Smooth muscle cell (in vitro differentiated cells): ENCODE data around the gene GINS3. TPM values are rescaled to one million over a fixed set of nuclear protein-coding genes. Genes with fewer than 3 reads are reported as not detected.
"Not testable (repeated sequence)": the region's sequence is repeated elsewhere in the genome, so short reads cannot be mapped to it uniquely, and the experiment has no call there.

Experiments
- DNase-seq: peaks from one replicate; lab custom pipeline; 2025; ENCODE audit not compliant: unreplicated experiment; lab: John Stamatoyannopoulos, UW
- H2AFZ ChIP-seq: fragments of 200-600 bp; sonication (generic); 2 replicates; pipeline ENCODE4 v1.6.0; 2016; ENCODE audit warnings: antibody characterized with exemption, low read depth, mild to moderate bottlenecking
- H3F3A ChIP-seq: fragments of 200-600 bp; sonication (generic); 2 replicates; pipeline ENCODE4 v1.6.0; 2017; ENCODE audit warnings: antibody characterized with exemption, low read depth
- H3K27ac ChIP-seq: fragments of 200-600 bp; sonication (generic); 2 replicates; pipeline ENCODE4 v1.5.1; 2016; ENCODE audit warnings: low read depth, mild to moderate bottlenecking
- H3K27me3 ChIP-seq: fragments of 200-600 bp; sonication (generic); 2 replicates; pipeline ENCODE4 v1.6.1; 2016; ENCODE audit warnings: low read depth, mild to moderate bottlenecking
- H3K36me3 ChIP-seq: fragments of 200-600 bp; sonication (generic); 2 replicates; pipeline ENCODE4 v1.5.1; 2016; ENCODE audit warnings: low read depth
- H3K4me1 ChIP-seq: fragments of 200-600 bp; sonication (generic); 2 replicates; pipeline ENCODE4 v1.5.1; 2016; ENCODE audit warnings: low read depth
- H3K4me2 ChIP-seq: fragments of 200-600 bp; sonication (generic); 2 replicates; pipeline ENCODE4 v1.6.0; 2016; ENCODE audit warnings: mild to moderate bottlenecking
- H3K4me3 ChIP-seq: fragments of 200-600 bp; sonication (generic); 2 replicates; pipeline ENCODE4 v1.5.1; 2016; ENCODE audit warnings: mild to moderate bottlenecking
- H3K79me2 ChIP-seq: fragments of 200-600 bp; sonication (generic); 2 replicates; pipeline ENCODE4 v1.6.0; 2016; ENCODE audit warnings: low read depth, mild to moderate bottlenecking
- H3K9ac ChIP-seq: fragments of 200-600 bp; sonication (generic); 2 replicates; pipeline ENCODE4 v1.6.0; 2016; ENCODE audit warnings: low read depth
- H3K9me3 ChIP-seq: fragments of 200-600 bp; sonication (generic); replicated peaks from 2 replicates; pipeline ENCODE4 v1.5.1; 2016; ENCODE audit warnings: low read depth
- H4K20me1 ChIP-seq: fragments of 200-600 bp; sonication (generic); 2 replicates; pipeline ENCODE4 v1.6.0; 2016; ENCODE audit warnings: low read depth
- WGBS: methylation state at CpG from one replicate; pipeline ENCODE4 v1.1.7; 2016; ENCODE audit warnings: low lambda C conversion rate; 5-methylcytosine and 5-hydroxymethylcytosine counted together
- polyA plus RNA-seq: library from polyadenylated mRNA; unstranded; fragments of >200 nt; fragmentation: Nextera tagmentation; extraction: Ambion mirVana; gene quantifications from 2 replicates; pipeline ENCODE4 v1.2.1, GENCODE V29; 2016
- total RNA-seq: library from RNA; depleted of rRNA; stranded (reverse); fragments of >200 nt; gene quantifications from 2 replicates; pipeline ENCODE4 v1.2.3, GENCODE V29; 2014
- TF ChIP-seq, protein P1 (sequence below): fragments of 200-600 bp; sonication (generic); IDR thresholded peaks from 2 replicates; pipeline ENCODE4 v1.5.1; 2017; ENCODE audit warnings: borderline replicate concordance, mild to moderate bottlenecking, antibody characterized with exemption; ENCODE audit not compliant: insufficient read depth, poor library complexity, severe bottlenecking

GINS3 gene
- total and polyA plus RNA-seq, 2 experiments from 2014 or later: 1.9 to 4.2 TPM

DNA sequence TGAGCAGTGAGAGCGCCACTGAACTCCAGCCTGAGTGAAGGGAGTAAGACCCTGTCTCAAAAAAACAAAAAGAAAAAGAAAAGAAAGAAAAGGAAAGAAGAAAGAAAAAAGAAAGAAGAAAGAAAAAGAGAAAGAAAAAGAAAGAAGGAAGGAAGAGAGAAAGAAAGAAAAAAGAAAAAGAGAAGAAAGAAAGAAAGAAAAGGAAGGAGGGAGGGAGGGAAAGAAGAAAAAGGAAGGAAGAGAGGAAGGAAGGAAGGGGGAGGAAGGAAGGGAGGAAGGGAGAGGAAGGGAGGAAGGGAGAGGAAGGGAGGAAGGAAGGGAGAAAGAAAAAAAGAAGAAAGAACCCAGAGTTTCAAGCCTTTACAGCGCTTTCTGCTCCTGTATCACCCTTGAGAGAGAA, 19.1 kb downstream of the GINS3 start:
- Histone ChIP-seq H3K27me3 (no peaks in the 10 kb centered on the region), H2AFZ (no peak overlapping the region), H3K4me3 (no peak overlapping the region), H3K9ac (no peak overlapping the region), H3K9me3 (no peaks in the 10 kb centered on the region), H3K27ac (no peak overlapping the region), H3K4me2 (no peak overlapping the region), H3K79me2 (no peaks in the 10 kb centered on the region), H3F3A (no peaks in the 10 kb centered on the region), H4K20me1 (no peaks in the 10 kb centered on the region), H3K36me3 (no peaks in the 10 kb centered on the region), H3K4me1 (no peaks in the 10 kb centered on the region)
- TF ChIP-seq, protein P1, sequence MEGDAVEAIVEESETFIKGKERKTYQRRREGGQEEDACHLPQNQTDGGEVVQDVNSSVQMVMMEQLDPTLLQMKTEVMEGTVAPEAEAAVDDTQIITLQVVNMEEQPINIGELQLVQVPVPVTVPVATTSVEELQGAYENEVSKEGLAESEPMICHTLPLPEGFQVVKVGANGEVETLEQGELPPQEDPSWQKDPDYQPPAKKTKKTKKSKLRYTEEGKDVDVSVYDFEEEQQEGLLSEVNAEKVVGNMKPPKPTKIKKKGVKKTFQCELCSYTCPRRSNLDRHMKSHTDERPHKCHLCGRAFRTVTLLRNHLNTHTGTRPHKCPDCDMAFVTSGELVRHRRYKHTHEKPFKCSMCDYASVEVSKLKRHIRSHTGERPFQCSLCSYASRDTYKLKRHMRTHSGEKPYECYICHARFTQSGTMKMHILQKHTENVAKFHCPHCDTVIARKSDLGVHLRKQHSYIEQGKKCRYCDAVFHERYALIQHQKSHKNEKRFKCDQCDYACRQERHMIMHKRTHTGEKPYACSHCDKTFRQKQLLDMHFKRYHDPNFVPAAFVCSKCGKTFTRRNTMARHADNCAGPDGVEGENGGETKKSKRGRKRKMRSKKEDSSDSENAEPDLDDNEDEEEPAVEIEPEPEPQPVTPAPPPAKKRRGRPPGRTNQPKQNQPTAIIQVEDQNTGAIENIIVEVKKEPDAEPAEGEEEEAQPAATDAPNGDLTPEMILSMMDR: no peak
- DNase-seq: no peak
- 100% methylated on average over 2 of the region's 2 CpGs for WGBS

DNA sequence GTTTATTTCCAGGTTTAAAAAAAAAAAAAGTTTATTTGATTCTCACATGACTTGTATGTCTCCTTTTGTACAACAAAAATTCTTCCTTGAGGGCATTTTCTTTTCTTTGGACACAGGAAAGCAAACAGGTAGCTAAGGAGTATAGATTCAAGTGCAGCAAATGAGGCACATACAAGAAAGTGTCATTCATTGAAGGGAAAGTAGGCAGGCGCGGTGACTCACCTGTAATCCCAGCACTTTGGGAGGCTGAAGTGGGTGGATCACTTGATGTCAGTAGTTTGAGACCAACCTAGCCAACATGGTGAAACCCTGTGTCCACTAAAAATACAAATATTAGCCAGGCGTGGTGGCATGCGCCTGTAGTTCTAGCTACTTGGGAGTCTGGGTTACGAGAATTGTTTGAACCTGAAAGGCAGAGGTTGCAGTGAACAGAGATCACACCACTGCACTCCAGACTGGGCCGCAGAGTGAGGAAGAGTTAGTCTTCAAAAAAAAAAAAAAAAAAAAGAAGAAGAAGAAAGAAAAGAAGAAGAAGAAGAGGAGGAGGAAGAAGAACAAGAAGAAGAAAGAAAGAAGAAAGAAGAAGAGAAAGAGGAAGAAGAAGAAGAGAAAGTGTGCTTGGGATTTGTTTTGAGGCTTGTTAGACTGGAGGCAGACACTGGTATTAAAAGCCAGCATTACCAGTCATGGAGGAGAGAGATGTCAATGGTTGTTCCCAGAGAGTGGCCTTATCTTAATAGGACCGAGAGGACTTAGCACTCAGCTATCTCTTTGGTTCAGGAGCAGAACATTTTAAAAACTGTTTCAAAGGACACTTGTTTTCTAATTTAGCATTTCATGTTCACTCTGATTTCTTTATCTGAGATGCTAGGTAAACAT, 19.7 kb downstream of the GINS3 start:
- H3K4me2 ChIP-seq: no peak overlapping the region
- no peaks in the 10 kb centered on the region for H3K4me1 ChIP-seq
- H3K27me3 ChIP-seq: no peaks in the 10 kb centered on the region
- no peak overlapping the region for H3K4me3 ChIP-seq
- no peaks in the 10 kb centered on the region for H3K9me3 ChIP-seq
- H3K79me2 ChIP-seq: no peaks in the 10 kb centered on the region
- H3K27ac ChIP-seq: no peak overlapping the region
- H3K36me3 ChIP-seq: no peaks in the 10 kb centered on the region
- H2AFZ ChIP-seq: no peak overlapping the region
- H3K9ac ChIP-seq: no peak overlapping the region
- no peaks in the 10 kb centered on the region for H3F3A ChIP-seq
- 73% methylated on average over 7 of the region's 7 CpGs for WGBS
- no peak for DNase-seq
- H4K20me1 ChIP-seq: no peaks in the 10 kb centered on the region
- TF ChIP-seq, protein P1: no peak

DNA sequence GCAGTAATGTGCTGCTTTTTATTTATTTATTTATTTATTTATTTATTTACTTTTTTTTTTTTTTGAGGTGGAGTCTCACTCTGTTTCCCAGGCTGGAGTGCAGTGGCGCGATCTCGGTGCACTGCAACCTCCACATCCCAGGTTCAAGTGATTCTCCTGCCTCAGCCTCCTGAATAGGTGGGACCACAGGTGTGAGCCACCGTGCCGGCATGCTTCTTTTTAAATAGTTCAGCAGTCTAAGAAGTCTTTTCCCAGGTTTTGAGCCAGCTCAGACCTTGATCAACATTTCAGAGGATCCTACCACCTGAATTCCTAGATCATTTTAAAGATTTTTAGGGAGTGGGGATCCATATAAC, 20.3 kb downstream of the GINS3 start:
- H2AFZ ChIP-seq, H3K4me1 ChIP-seq, H3K79me2 ChIP-seq, H4K20me1 ChIP-seq, H3K4me2 ChIP-seq, H3K9ac ChIP-seq, H3K9me3 ChIP-seq, H3K36me3 ChIP-seq, H3K27me3 ChIP-seq, DNase-seq, H3K27ac ChIP-seq, H3F3A ChIP-seq, H3K4me3 ChIP-seq: not testable (repeated sequence)
- 96% methylated on average over 5 of the region's 5 CpGs for WGBS

DNA sequence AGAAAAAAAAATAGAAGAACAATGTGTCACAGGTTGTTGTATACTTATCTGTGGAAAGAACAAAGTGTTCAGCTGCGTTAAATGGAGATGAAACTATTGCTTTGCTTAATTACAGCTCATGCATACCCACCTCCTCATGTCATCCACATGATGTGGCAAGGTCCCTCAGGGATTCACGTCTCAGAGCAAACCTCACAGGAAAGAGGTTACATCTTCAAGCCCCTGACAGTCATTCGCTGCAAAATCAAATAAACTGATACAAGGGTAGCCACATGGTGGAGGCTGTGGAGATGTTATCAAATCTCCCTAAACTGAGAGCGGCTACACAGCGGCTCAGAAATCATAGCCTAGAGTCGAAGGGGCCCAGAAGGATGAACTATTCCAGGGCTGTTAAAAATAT, 21.1 kb downstream of the GINS3 start:
- no peaks in the 10 kb centered on the region for H3K36me3 ChIP-seq
- H4K20me1 ChIP-seq: no peaks in the 10 kb centered on the region
- no peak overlapping the region for H3K9ac ChIP-seq
- H3K4me3 ChIP-seq: no peak overlapping the region
- TF ChIP-seq, protein P1: no peak
- H3K4me1 ChIP-seq: peaks cover 2% of the 10 kb centered on the region
- H3K9me3 ChIP-seq: no peaks in the 10 kb centered on the region
- H3K27ac ChIP-seq: no peak overlapping the region
- H2AFZ ChIP-seq: no peak overlapping the region
- no peaks in the 10 kb centered on the region for H3K27me3 ChIP-seq
- H3F3A ChIP-seq: no peaks in the 10 kb centered on the region
- H3K79me2 ChIP-seq: no peaks in the 10 kb centered on the region
- no peak overlapping the region for H3K4me2 ChIP-seq
- WGBS: 66% methylated on average over 6 of the region's 6 CpGs
- DNase-seq: no peak
